HEK293 (cell line): ENCODE measurements around the gene CLPSL2.

ENCODE experiments used
- GLI4 ChIP-seq: fragments of 450-650 bp; formaldehyde crosslinking; IDR thresholded peaks from 2 replicates; pipeline ENCODE4 v1.5.1; 2016; ENCODE audit warnings: missing biosample characterization, missing genetic modification characterization
- SP2 ChIP-seq: fragments of 450-650 bp; formaldehyde crosslinking; IDR thresholded peaks from 2 replicates; pipeline ENCODE4 v1.5.1; 2016; ENCODE audit warnings: missing biosample characterization, missing genetic modification characterization
- ZBTB1 ChIP-seq: fragments of 450-650 bp; formaldehyde crosslinking; IDR thresholded peaks from 2 replicates; pipeline ENCODE4 v1.5.1; 2016; ENCODE audit warnings: missing biosample characterization, missing genetic modification characterization
- ZNF184 ChIP-seq: fragments of 450-650 bp; IDR thresholded peaks from 2 replicates; pipeline ENCODE4 v1.5.1; 2018; ENCODE audit warnings: missing biosample characterization, mild to moderate bottlenecking, missing genetic modification characterization
- ZNF274 ChIP-seq, 2 experiments: fragments of 200-500 bp in 1 of 2; fragments of 450-650 bp in 1 of 2; sonication (Bioruptor generic) in 1 of 2; formaldehyde crosslinking in 1 of 2; IDR thresholded peaks; 2 replicates each; pipeline versions ENCODE4 v1.5.1 to v1.6.1; 2014 to 2016; ENCODE audit warnings: borderline replicate concordance in 1 of 2, inconsistent platforms in 1 of 2, low read length in 1 of 2, missing biosample characterization in 1 of 2, missing genetic modification characterization in 1 of 2
- ZNF558 ChIP-seq: fragments of 450-650 bp; formaldehyde crosslinking; IDR thresholded peaks from 2 replicates; pipeline ENCODE4 v1.5.1; 2016; ENCODE audit warnings: missing biosample characterization, missing genetic modification characterization
- ZNF624 ChIP-seq: fragments of 450-650 bp; formaldehyde crosslinking; IDR thresholded peaks from 2 replicates; pipeline ENCODE4 v1.5.1; 2017; ENCODE audit warnings: missing biosample characterization, missing genetic modification characterization
- ZNF707 ChIP-seq: fragments of 450-650 bp; formaldehyde crosslinking; IDR thresholded peaks from 2 replicates; pipeline ENCODE4 v1.5.1; 2016; ENCODE audit warnings: missing biosample characterization, missing genetic modification characterization
- TF ChIP-seq, protein P1 (sequence below): fragments of 450-650 bp; formaldehyde crosslinking; IDR thresholded peaks from 2 replicates; pipeline ENCODE4 v1.5.1; 2016; ENCODE audit warnings: missing biosample characterization, missing genetic modification characterization
- TF ChIP-seq, protein P2 (sequence below): fragments of 450-650 bp; formaldehyde crosslinking; IDR thresholded peaks from 2 replicates; pipeline ENCODE4 v1.5.1; 2016; ENCODE audit warnings: missing biosample characterization, missing genetic modification characterization, low read depth

- TF ChIP-seq, protein P1, sequence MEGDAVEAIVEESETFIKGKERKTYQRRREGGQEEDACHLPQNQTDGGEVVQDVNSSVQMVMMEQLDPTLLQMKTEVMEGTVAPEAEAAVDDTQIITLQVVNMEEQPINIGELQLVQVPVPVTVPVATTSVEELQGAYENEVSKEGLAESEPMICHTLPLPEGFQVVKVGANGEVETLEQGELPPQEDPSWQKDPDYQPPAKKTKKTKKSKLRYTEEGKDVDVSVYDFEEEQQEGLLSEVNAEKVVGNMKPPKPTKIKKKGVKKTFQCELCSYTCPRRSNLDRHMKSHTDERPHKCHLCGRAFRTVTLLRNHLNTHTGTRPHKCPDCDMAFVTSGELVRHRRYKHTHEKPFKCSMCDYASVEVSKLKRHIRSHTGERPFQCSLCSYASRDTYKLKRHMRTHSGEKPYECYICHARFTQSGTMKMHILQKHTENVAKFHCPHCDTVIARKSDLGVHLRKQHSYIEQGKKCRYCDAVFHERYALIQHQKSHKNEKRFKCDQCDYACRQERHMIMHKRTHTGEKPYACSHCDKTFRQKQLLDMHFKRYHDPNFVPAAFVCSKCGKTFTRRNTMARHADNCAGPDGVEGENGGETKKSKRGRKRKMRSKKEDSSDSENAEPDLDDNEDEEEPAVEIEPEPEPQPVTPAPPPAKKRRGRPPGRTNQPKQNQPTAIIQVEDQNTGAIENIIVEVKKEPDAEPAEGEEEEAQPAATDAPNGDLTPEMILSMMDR (tag by site-specific recombination): no peak
- TF ChIP-seq SP2: no peak
- no peak for TF ChIP-seq ZNF558 (tag by site-specific recombination)
- peak; percentile 33; the same call in 1 of the 2 replicates for TF ChIP-seq ZBTB1 (tag by site-specific recombination)
- TF ChIP-seq ZNF707 (tag by site-specific recombination): no peak
- no peak for TF ChIP-seq ZNF184 (tag by site-specific recombination)
- TF ChIP-seq ZNF274 (IDR thresholded peaks at IDR 0.05; ENCODE audit: low read length): no peak
- no peak for TF ChIP-seq ZNF274 (tag by site-specific recombination; IDR thresholded peaks at IDR 0.05; ENCODE audit: borderline replicate concordance)
- TF ChIP-seq, protein P2, sequence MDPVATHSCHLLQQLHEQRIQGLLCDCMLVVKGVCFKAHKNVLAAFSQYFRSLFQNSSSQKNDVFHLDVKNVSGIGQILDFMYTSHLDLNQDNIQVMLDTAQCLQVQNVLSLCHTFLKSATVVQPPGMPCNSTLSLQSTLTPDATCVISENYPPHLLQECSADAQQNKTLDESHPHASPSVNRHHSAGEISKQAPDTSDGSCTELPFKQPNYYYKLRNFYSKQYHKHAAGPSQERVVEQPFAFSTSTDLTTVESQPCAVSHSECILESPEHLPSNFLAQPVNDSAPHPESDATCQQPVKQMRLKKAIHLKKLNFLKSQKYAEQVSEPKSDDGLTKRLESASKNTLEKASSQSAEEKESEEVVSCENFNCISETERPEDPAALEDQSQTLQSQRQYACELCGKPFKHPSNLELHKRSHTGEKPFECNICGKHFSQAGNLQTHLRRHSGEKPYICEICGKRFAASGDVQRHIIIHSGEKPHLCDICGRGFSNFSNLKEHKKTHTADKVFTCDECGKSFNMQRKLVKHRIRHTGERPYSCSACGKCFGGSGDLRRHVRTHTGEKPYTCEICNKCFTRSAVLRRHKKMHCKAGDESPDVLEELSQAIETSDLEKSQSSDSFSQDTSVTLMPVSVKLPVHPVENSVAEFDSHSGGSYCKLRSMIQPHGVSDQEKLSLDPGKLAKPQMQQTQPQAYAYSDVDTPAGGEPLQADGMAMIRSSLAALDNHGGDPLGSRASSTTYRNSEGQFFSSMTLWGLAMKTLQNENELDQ (tag by site-specific recombination): no peak
- no peak for TF ChIP-seq ZNF624
- TF ChIP-seq GLI4: no peak
Measured at GRCh38 chr6:35731414-35731735, 45.0 kb upstream of the CLPSL2 start.
